GM12873 (cell line): Measurements from ENCODE around the gene CRBN.

Experiments used
- CTCF ChIP-seq: IDR thresholded peaks from 2 replicates; pipeline ENCODE4 v1.5.1; 2012; ENCODE audit warnings: low read depth, mild to moderate bottlenecking, moderate library complexity, low read length, control low read depth; ENCODE audit not compliant: insufficient read depth; ENCODE audit errors: missing control alignments

CRBN gene

GRCh38 chr3:3149560-3149959 lies 29.9 kb downstream of the CRBN start:
- no peak for TF ChIP-seq CTCF

DNA sequence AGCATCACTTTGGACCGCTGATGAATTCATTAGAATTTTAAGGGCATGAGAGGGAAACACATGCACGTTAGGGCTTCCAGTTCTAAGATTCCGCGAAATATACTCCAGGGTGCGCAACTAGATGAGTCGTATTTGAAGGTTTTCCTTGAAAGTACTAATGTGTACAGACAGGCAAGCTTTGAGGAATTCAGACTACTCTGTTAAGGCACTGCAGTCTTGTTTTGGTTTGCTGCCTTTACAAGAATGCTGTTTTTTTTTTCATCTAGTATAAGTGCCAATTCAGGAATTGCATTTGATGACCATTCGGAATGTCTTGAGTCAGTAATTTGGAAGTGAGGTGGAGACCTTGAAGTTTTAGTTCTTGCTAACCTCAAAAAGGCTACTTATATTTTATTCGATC lies 33.7 kb downstream of the CRBN start:
- TF ChIP-seq CTCF = no peak

DNA sequence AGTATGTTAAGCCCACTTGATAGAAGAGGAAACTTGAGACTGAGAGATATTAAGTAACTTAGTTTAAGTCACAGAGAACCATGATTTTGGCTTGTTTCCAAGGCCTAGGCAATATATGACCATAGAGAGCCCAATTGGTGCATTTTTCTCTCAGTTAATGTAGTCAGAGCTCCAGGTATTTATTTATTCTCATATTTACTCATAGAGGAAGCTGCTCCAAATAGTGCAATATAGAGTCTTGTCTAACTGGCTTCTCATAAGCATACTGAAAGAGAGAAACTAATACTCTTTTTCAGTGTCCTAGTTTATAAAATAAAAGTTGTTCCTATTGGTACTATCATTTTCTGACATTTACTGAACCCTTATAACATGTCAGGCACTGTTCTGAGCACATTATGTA lies 37.6 kb downstream of the CRBN start:
- TF ChIP-seq CTCF = no peak

DNA sequence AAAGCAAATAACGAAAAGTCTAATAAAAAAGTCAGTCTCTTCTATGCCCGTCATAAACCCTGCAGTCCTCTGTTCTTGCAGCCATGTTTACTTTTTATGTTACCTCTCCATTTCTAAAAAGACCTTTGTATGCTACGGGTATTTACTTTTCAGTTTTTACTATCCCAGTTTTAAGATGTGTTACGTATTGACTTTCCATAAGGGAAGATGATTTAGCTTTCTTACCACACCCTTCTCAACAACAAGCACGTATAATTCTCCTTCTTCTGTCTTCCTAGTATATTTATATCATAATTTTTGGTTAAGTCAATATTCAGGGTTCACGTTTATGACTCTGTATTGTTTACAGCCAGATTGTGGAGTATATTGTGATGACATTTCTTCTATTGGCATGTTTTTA lies 42.0 kb downstream of the CRBN start:
- TF ChIP-seq CTCF = no peak

DNA sequence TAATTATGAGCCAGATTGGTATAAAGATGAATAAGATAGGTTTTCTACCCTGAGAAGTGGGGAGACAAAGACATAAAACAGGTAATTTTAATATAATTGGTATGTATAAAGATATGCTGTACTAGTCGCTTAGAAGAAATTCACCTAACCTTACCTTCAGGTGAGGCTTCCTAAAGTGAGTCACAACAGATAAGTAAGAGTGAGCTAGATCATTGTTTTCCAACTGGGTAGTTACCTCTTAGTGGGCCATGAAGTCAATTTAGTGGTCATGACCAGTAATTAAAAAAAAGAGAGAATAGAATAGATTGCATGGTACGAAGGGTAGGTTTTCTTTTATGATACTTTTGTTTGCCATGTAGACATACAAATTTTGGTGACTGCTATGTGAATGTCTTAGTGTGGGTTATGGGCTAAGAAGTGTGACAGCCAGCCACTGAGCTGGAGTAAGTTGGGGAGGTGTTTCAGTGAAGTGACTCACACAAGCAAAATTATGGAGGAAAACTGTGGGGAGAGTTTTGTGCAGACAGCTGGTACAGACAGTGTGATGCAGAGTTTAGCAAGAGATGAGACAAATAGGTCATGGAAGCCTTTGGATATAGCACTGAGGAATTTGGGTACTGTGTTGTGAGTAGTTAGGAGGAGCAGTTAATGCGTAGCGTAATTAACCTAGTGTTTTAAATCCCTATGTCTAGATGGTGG lies 44.6 kb downstream of the CRBN start:
- TF ChIP-seq CTCF = no peak

DNA sequence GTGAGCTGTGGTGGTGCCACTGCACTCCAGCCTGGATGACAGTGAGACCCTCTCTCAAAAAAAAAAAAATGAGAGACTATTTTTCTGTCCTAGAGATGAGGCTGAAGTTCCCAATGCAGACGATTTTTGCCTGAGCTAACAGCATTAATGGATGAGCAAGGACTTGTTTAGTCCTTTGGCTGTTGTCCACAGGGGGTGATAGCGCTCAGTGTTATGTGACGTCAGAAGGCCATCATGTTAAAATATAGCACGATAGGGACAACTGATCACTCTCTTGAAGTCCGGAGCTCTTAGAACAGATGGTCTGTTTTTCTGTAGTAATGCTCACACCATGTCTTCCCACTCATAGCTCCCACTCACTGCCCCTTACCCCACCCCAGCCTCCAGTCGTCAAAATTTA lies 46.0 kb downstream of the CRBN start:
- TF ChIP-seq CTCF = no peak

- TF ChIP-seq CTCF = no peak
Observed at GRCh38 chr3:3129579-3129978, 49.9 kb downstream of the CRBN start.
